ENCODE measurements around the gene EVI5. TPM values are rescaled to one million over a fixed set of nuclear protein-coding genes. Genes with fewer than 3 reads are reported as not detected.

EVI5 gene
- total RNA-seq, 1 experiment from 2014 or later: 11.4 TPM

- TF ChIP-seq ZNF121 (CRISPR knock-in tag; IDR thresholded peaks at IDR 0.05): peak; percentile 19; the same call in 1 of the 2 replicates
- TF ChIP-seq, protein P1, sequence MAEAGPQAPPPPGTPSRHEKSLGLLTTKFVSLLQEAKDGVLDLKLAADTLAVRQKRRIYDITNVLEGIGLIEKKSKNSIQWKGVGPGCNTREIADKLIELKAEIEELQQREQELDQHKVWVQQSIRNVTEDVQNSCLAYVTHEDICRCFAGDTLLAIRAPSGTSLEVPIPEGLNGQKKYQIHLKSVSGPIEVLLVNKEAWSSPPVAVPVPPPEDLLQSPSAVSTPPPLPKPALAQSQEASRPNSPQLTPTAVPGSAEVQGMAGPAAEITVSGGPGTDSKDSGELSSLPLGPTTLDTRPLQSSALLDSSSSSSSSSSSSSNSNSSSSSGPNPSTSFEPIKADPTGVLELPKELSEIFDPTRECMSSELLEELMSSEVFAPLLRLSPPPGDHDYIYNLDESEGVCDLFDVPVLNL (CRISPR knock-in tag; IDR thresholded peaks at IDR 0.05; ENCODE audit: borderline replicate concordance, low read depth): no peak
- no peaks in the 10 kb centered on the region for H3K4me1 Mint-ChIP-seq
- no peak overlapping the region for H3K4me3 Mint-ChIP-seq
- H3K27ac Mint-ChIP-seq: no peak overlapping the region
- POLR2A ChIA-PET: no interaction called here
- no peak for ATAC-seq
- no peaks in the 10 kb centered on the region for H3K36me3 Mint-ChIP-seq
- H3K27me3 Mint-ChIP-seq (ENCODE audit: low read depth): no peaks in the 10 kb centered on the region
- CTCF ChIA-PET: interaction anchor here (1.4 to 2.2 kb wide), 3 partner anchors 15 to 54 kb away, joined by 5 to 14 read pairs (median 6); partner anchors contain the start of gene RPL5
- DNase-seq (ENCODE audit: low spot score): no peak
- H3K9me3 Mint-ChIP-seq: peaks cover 4% of the 10 kb centered on the region; the same call in 1 of the 2 replicates
Observed at GRCh38 chr1:92803140-92803887, 18.4 kb upstream of the EVI5 start.

DNA sequence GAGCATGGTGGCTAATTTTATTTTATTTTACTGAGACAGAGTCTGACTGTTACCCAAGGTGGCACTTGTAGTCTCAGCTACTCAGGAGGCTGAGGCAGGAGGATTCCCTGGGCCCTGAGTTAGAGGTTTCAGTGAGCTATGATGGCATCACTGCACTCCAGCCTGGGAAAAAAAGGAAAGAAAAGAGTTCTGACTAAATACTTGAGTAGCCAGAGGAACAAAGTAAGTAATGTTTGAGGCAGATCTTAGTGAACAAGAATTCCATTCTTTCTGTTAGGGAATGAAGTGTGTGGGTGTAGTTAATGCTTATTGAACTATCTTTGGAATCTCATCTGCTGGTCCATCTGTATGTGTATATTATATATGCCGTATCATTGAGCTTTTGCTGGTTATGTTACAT is 13.1 kb upstream of the EVI5 start:
- Mint-ChIP-seq H3K36me3 (no peaks in the 10 kb centered on the region), H3K4me3 (no peak overlapping the region), H3K27me3 (ENCODE audit: low read depth) (no peaks in the 10 kb centered on the region), H3K4me1 (peaks cover 3% of the 10 kb centered on the region), H3K9me3 (peaks cover 7% of the 10 kb centered on the region), H3K27ac (no peak overlapping the region)
- DNase-seq (ENCODE audit: low spot score) (no peak), ATAC-seq (no peak)
- TF ChIP-seq TP53 (CRISPR knock-in tag; IDR thresholded peaks at IDR 0.05): no peak
- no peak for TF ChIP-seq IRF2 (CRISPR knock-in tag; IDR thresholded peaks at IDR 0.05; ENCODE audit: borderline replicate concordance, low read depth)
- no peak for TF ChIP-seq FOXP4 (CRISPR knock-in tag; IDR thresholded peaks at IDR 0.05)
- no peak for TF ChIP-seq ZNF671 (CRISPR knock-in tag; IDR thresholded peaks at IDR 0.05)
- TF ChIP-seq RELA (CRISPR knock-in tag; IDR thresholded peaks at IDR 0.05; ENCODE audit: borderline replicate concordance): no peak
- no peak for TF ChIP-seq GTF2I (CRISPR knock-in tag; conservative IDR thresholded peaks at IDR 0.05)
- no peak for TF ChIP-seq FOXJ3 (CRISPR knock-in tag; IDR thresholded peaks at IDR 0.05; ENCODE audit: borderline replicate concordance)
- no peak for TF ChIP-seq SMAD4 (CRISPR knock-in tag; IDR thresholded peaks at IDR 0.05)
- TF ChIP-seq ERG (CRISPR knock-in tag; IDR thresholded peaks at IDR 0.05): no peak
- TF ChIP-seq MXD4 (CRISPR knock-in tag; IDR thresholded peaks at IDR 0.05; ENCODE audit: borderline replicate concordance): no peak
- TF ChIP-seq ZNF423 (CRISPR knock-in tag; IDR thresholded peaks at IDR 0.05): no peak
- TF ChIP-seq GRHL2 (CRISPR knock-in tag; IDR thresholded peaks at IDR 0.05; ENCODE audit: insufficient replicate concordance, severe bottlenecking): no peak
- TF ChIP-seq TCF7 (CRISPR knock-in tag; IDR thresholded peaks at IDR 0.05; ENCODE audit: low read depth): no peak
- no peak for TF ChIP-seq PRRX2 (CRISPR knock-in tag; IDR thresholded peaks at IDR 0.05)
- TF ChIP-seq, protein P2, sequence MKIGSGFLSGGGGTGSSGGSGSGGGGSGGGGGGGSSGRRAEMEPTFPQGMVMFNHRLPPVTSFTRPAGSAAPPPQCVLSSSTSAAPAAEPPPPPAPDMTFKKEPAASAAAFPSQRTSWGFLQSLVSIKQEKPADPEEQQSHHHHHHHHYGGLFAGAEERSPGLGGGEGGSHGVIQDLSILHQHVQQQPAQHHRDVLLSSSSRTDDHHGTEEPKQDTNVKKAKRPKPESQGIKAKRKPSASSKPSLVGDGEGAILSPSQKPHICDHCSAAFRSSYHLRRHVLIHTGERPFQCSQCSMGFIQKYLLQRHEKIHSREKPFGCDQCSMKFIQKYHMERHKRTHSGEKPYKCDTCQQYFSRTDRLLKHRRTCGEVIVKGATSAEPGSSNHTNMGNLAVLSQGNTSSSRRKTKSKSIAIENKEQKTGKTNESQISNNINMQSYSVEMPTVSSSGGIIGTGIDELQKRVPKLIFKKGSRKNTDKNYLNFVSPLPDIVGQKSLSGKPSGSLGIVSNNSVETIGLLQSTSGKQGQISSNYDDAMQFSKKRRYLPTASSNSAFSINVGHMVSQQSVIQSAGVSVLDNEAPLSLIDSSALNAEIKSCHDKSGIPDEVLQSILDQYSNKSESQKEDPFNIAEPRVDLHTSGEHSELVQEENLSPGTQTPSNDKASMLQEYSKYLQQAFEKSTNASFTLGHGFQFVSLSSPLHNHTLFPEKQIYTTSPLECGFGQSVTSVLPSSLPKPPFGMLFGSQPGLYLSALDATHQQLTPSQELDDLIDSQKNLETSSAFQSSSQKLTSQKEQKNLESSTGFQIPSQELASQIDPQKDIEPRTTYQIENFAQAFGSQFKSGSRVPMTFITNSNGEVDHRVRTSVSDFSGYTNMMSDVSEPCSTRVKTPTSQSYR (CRISPR knock-in tag; IDR thresholded peaks at IDR 0.05): no peak
- TF ChIP-seq ETV6 (CRISPR knock-in tag; IDR thresholded peaks at IDR 0.05): no peak
- TF ChIP-seq ZBTB21 (CRISPR knock-in tag; IDR thresholded peaks at IDR 0.05; ENCODE audit: borderline replicate concordance): no peak
- TF ChIP-seq NFE2L1 (CRISPR knock-in tag; IDR thresholded peaks at IDR 0.05): no peak
- ChIA-PET POLR2A (no interaction called here), CTCF (no interaction called here)
